Gastrocnemius medialis (tissue), 4 donors: Measurements from ENCODE around the gene FEM1B. TPM values are rescaled to one million over a fixed set of nuclear protein-coding genes. Genes with fewer than 3 reads are reported as not detected.

Experiments
- ATAC-seq, 2 donors: fragments of 150-250 bp; one replicate each; pipeline ENCODE4 v1.9.1; 2016
- DNase-seq, 2 donors: peaks; one replicate each; pipeline ENCODE4 v3.0.0-alpha.2; 2019
- H3K27ac ChIP-seq, 4 donors: fragments of 200-600 bp; sonication (generic); 1 replicate in 1 of 4; 2 replicates in 3 of 4; pipeline ENCODE4 v1.5.1; 2016 to 2018; ENCODE audit warnings: mild to moderate bottlenecking in 2 of 4, moderate library complexity in 1 of 4
- H3K27me3 ChIP-seq, 3 donors: fragments of 200-600 bp; sonication (generic) in 2 of 3; 1 replicate in 1 of 3; 2 replicates in 2 of 3; pipeline versions ENCODE4 v1.5.1 to v1.6.0; 2016 to 2019; ENCODE audit warnings: mild to moderate bottlenecking in 1 of 3, moderate library complexity in 1 of 3
- H3K36me3 ChIP-seq, 2 donors: fragments of 200-600 bp; sonication (generic) in 1 of 2; one replicate each; pipeline ENCODE4 v1.5.1; 2017 to 2018
- H3K4me1 ChIP-seq, 2 donors: fragments of 200-600 bp; sonication (generic) in 1 of 2; one replicate each; pipeline ENCODE4 v1.5.1; 2016 to 2017; ENCODE audit warnings: mild to moderate bottlenecking in 2 of 2
- H3K4me3 ChIP-seq, 4 donors: fragments of 200-600 bp; sonication (generic) in 3 of 4; 1 replicate in 1 of 4; 2 replicates in 3 of 4; pipeline ENCODE4 v1.5.1; 2016 to 2019; ENCODE audit warnings: mild to moderate bottlenecking in 2 of 4
- H3K9me3 ChIP-seq, 3 donors: fragments of 200-600 bp; sonication (generic) in 2 of 3; 1 replicate in 1 of 3; 2 replicates in 2 of 3; pipeline ENCODE4 v1.5.1; 2016 to 2019
- CTCF ChIP-seq, 5 experiments: fragments of 450-650 bp in 3 of 5; fragments of 200-600 bp in 2 of 5; sonication (generic) in 2 of 5; IDR thresholded peaks in 4 of 5; conservative IDR thresholded peaks in 1 of 5; 1 replicate in 4 of 5; 2 replicates in 1 of 5; pipeline ENCODE4 v1.5.1; 2016 to 2019; ENCODE audit warnings: antibody characterized with exemption in 5 of 5, mild to moderate bottlenecking in 3 of 5, moderate library complexity in 3 of 5
- POLR2A ChIP-seq, 2 donors: fragments of 450-650 bp; IDR thresholded peaks; one replicate each; pipeline ENCODE4 v1.6.1; 2017; ENCODE audit warnings: antibody characterized with exemption in 2 of 2, mild to moderate bottlenecking in 2 of 2, moderate library complexity in 2 of 2
- in situ Hi-C, 4 donors: fragments of 200-750 bp; cut with MboI; loops; one replicate each; pipeline versions ENCODE4 v1.15.0 to v1.8.0; 2017; ENCODE audit warnings: low sequenced_read_pairs in 4 of 4
- intact Hi-C: fragments of 100-400 bp; cut with DNase I; formaldehyde crosslinking; loops from one replicate; pipeline ENCODE4 v1.15.1; 2023; ENCODE audit warnings: low total_unique reads
- total RNA-seq, 4 donors: library from RNA; depleted of rRNA; stranded (reverse); fragments of >200 nt; gene quantifications; one replicate each; pipeline versions ENCODE4 v1.1.0 to v1.2.3, GENCODE V29; 2016

Gene FEM1B
- total RNA-seq, 4 donors from 2014 or later, result 80.8 to 158 (median 124) TPM

- Histone ChIP-seq H3K9me3 (no peaks in the 10 kb centered on the region), H3K27me3 (no peaks in the 10 kb centered on the region), H3K4me3 (no peak overlapping the region), H3K36me3 (no peaks in the 10 kb centered on the region), H3K4me1 (peaks cover 25 to 27% of the 10 kb centered on the region in 2 donors), H3K27ac (peak overlapping the region; percentile 77 to 87 (median 82))
- ATAC-seq (peak; percentile 46 to 54), DNase-seq (peak in 1 of 2 donors; percentile 67)
- in situ Hi-C loops, result loop anchor here in 1 of 4 donors (10.0 kb wide), 1 partner anchor 46 kb away; no protein-coding TSS in a partner anchor
- intact Hi-C loops, result no loop called here
- TF ChIP-seq POLR2A (IDR thresholded peaks at IDR 0.05), result peak in 1 of 2 donors; percentile 21
- no peak for TF ChIP-seq CTCF (IDR thresholded peaks at IDR 0.05 in 4 of 5, conservative IDR thresholded peaks at IDR 0.05 in 1 of 5)
Measured at GRCh38 chr15:68258692-68259091, 18.9 kb upstream of the FEM1B start.

GRCh38 chr15:68259883-68260282 lies 17.7 kb upstream of the FEM1B start:
- H3K36me3 ChIP-seq, result no peaks in the 10 kb centered on the region
- H3K9me3 ChIP-seq, result no peaks in the 10 kb centered on the region
- H3K4me3 ChIP-seq, result no peak overlapping the region
- in situ Hi-C loops (loop anchor here in 1 of 4 donors (10.0 kb wide), 1 partner anchor 45 kb away; no protein-coding TSS in a partner anchor), intact Hi-C loops (loop anchor here (1.0 kb wide), 1 partner anchor 11 kb away; no protein-coding TSS in a partner anchor)
- peak; percentile 72 to 74 for ATAC-seq
- H3K27ac ChIP-seq, result peak overlapping the region; percentile 77 to 87 (median 82)
- H3K4me1 ChIP-seq, result peaks cover 25 to 27% of the 10 kb centered on the region in 2 donors
- peak; percentile 66 to 67 for DNase-seq
- TF ChIP-seq CTCF (IDR thresholded peaks at IDR 0.05 in 4 of 5, conservative IDR thresholded peaks at IDR 0.05 in 1 of 5), result no peak
- TF ChIP-seq POLR2A (IDR thresholded peaks at IDR 0.05), result peak in 1 of 2 donors; percentile 35
- no peaks in the 10 kb centered on the region for H3K27me3 ChIP-seq

- no peak overlapping the region for H3K4me3 ChIP-seq
- no peak overlapping the region for H3K27ac ChIP-seq
- H3K27me3 ChIP-seq, result no peaks in the 10 kb centered on the region
- in situ Hi-C loops, result no loop called here
- no peaks in the 10 kb centered on the region for H3K36me3 ChIP-seq
- DNase-seq (no peak), ATAC-seq (no peak)
- intact Hi-C loops, result no loop called here
- TF ChIP-seq CTCF (IDR thresholded peaks at IDR 0.05 in 4 of 5, conservative IDR thresholded peaks at IDR 0.05 in 1 of 5), result no peak
- TF ChIP-seq POLR2A (IDR thresholded peaks at IDR 0.05), result no peak
- H3K4me1 ChIP-seq, result peaks cover 24 to 25% of the 10 kb centered on the region in 2 donors
- no peaks in the 10 kb centered on the region for H3K9me3 ChIP-seq
Measured at GRCh38 chr15:68261241-68261640, 16.3 kb upstream of the FEM1B start.

- H3K4me3 ChIP-seq, result no peak overlapping the region
- peaks cover 18 to 19% of the 10 kb centered on the region in 2 donors for H3K4me1 ChIP-seq
- DNase-seq (no peak), ATAC-seq (no peak)
- TF ChIP-seq CTCF (IDR thresholded peaks at IDR 0.05 in 4 of 5, conservative IDR thresholded peaks at IDR 0.05 in 1 of 5) (no peak), POLR2A (IDR thresholded peaks at IDR 0.05) (no peak)
- no peaks in the 10 kb centered on the region for H3K27me3 ChIP-seq
- no peaks in the 10 kb centered on the region for H3K36me3 ChIP-seq
- intact Hi-C loops, result no loop called here
- H3K27ac ChIP-seq, result no peak overlapping the region
- no peaks in the 10 kb centered on the region for H3K9me3 ChIP-seq
- in situ Hi-C loops, result no loop called here
Measured at GRCh38 chr15:68261980-68262379, 15.6 kb upstream of the FEM1B start.
